ENCODE measurements around the gene EPHB6.

Gene EPHB6

GRCh38 chr7:142866361-142867096 is 11.7 kb downstream of the EPHB6 start:
- DNase-seq, result no peak

- no peak for DNase-seq
Measured at GRCh38 chr7:142867097-142867378, 12.2 kb downstream of the EPHB6 start.

- no peak for DNase-seq
Measured at GRCh38 chr7:142867398-142868187, 12.7 kb downstream of the EPHB6 start.

- DNase-seq, result no peak
Measured at GRCh38 chr7:142868188-142868985, 13.5 kb downstream of the EPHB6 start.

GRCh38 chr7:142868986-142869415 is 14.1 kb downstream of the EPHB6 start:
- no peak for DNase-seq

- no peak for DNase-seq
Measured at GRCh38 chr7:142869434-142869833, 14.6 kb downstream of the EPHB6 start.

GRCh38 chr7:142870147-142870559 is 15.3 kb downstream of the EPHB6 start:
- DNase-seq, result no peak

DNA sequence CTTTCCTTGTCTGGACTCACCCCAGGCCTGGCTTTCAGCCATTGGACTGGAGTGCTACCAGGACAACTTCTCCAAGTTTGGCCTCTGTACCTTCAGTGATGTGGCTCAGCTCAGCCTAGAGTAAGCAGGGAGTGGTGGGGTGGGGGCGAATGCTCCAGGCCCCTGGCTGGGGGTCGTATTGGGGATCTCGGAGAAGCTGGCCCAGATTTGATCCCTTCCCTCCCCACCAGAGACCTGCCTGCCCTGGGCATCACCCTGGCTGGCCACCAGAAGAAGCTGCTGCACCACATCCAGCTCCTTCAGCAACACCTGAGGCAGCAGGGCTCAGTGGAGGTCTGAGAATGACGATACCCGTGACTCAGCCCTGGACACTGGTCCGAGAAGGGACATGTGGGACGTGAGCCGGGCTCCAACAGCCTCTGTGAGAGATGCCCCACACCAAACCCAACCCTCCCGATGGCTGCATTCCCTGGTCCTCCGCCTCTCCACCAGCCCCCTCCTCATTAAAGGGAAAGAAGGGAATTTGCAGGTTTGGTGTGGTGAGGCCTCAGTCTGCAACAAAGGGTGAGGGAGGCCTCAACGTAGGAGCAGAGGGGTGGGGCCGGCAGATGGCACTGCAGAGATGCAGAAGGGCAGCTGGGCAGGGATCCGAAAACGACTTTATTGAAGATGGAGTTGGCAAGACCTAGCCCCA is 15.8 kb downstream of the EPHB6 start:
- DNase-seq, result no peak

- DNase-seq, result no peak
Measured at GRCh38 chr7:142871260-142872105, 16.6 kb downstream of the EPHB6 start.

GRCh38 chr7:142872106-142872675 is 17.3 kb downstream of the EPHB6 start:
- DNase-seq, result no peak

- no peak for DNase-seq
Measured at GRCh38 chr7:142873281-142873784, 18.5 kb downstream of the EPHB6 start.

DNA sequence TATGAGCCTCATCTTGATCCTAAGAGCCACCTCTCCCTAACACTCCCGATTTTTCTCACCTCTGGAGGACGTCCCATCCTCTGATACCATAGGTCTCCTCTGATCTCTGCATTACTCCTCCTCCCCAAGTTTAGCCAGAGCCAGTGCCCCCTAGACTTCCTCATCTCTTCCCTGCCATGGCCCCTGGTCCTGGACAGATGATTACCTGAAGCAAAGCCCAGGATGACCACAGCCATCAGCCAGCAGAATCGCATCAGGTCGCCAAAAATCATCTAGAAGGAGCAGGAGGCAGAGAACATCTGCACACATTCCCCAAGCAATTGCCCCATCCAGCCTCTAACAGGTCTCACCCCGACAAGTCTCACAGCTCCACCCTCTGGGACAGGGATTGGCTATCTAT is 19.0 kb downstream of the EPHB6 start:
- DNase-seq, result no peak

DNA sequence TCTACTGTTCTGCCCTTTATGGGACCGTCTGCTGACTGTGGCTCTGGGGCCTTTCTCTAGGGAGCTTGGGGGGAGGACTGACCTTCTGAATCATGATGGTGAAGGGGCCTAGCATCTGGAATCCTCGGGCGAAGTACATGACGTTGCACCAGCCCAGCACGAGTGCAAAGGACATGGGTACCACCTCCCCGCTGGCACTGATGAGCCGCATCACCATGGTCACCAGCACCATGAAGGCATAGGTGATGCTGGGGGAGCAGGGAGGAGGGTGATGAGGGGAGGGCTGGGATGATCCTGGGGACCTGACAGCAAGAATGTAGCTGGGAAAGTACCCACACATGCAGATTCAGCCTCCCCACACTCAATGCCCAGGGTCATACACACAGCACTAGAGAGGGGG is 19.5 kb downstream of the EPHB6 start:
- no peak for DNase-seq

DNA sequence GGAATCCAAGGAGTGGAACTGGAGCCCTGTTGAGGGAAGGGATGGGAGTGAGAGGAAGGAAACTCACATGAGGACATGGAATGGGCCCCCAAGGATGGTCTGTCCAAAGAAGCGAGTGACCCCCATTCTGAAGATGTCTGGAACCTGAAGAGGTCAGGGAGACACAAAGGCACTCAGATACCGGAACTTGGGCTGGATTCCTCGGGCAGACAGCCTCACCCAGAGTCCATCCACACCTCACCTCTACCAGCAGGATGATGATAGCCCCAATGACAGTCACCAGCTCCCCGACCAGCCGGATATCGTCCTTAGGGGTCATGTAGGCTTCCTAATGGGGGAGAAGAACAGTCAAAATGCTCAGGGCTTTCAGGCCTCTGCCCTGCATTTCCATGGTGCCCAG is 20.0 kb downstream of the EPHB6 start:
- no peak for DNase-seq

DNA sequence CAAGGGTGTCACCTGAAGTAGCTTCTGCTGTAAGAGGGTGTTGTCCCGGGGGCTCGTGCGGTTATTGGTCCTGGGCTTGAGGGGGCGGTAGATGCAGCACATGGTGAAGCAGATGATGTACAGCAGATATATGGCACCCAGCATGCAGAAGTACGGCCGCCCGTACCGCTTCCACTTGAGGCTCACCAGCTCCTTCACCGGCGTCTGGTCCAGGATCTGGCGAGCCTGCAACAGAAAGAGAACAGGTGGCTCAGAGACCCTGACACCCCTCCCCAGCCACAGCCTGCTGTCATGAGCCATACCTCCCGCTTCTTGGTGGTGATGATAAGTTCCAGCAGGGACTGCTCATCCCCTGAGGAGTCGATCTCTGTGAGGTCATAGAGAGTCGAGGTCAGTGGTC is 20.6 kb downstream of the EPHB6 start:
- no peak for DNase-seq

DNA sequence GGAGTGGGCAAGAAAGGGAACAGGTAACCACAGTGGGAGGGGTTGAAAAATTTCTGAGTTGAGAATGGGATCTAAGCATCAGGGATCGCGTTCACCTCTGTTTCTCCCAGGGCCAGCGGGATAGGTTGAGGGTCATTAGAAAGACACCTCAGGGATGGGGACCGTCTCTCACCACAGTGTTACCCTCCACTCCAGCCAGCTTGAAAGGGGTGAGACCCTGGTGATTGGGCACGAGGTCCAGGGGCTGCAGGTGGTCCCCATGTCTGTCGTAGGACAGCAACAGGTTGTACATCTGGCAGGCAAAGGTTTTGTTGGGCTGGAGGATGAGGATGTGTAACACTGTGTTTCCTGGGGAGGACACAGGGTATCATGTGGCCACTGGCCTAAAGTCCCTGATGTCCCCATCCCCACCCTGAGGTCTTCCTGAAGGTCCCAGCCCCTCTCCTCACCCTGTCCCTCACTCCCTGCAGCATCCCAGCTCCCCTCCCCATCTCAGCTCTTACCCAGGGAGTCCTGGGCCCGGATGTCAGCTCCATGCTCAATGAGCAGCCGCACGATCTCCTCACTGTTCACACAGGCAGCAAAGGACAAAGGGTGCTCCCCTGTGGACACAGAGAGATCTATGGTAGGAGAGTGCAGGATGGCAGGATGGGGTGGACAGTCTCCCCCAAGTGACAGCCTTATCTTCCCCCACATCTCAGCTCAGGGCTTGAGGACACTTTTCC is 21.5 kb downstream of the EPHB6 start:
- DNase-seq, result no peak

- DNase-seq, result no peak
Measured at GRCh38 chr7:142876991-142877910, 22.4 kb downstream of the EPHB6 start.

GRCh38 chr7:142878315-142878714 is 23.4 kb downstream of the EPHB6 start:
- DNase-seq, result no peak

DNA sequence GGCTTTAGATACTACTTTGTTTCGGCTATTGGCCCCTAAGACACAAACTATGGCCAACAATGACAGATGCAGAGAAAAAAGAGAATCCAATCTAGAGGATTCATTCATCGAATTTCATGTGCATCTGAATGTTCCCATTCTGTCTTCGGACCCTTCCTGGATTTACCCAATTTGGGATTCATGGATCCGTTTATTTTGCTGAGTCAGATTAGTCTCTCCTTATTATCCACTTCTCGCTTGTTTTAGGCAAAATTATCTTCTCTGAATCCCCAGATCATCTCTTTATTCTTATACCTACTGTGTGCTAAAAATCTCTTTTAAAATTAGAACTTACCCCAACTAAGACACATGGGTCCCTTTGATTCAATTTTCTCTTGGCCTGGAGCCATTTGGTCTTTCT is 24.2 kb downstream of the EPHB6 start:
- DNase-seq, result no peak

All from SW 1271 (cell line).